Measurements from ENCODE around the gene PHACTR3.

The PHACTR3 gene

GRCh38 chr20:59745201-59745600 lies 140.9 kb downstream of the PHACTR3 start:
- TF ChIP-seq CTCF (IDR thresholded peaks at IDR 0.05; ENCODE audit: borderline replicate concordance, control extremely low read depth, extremely low read depth, insufficient read depth, missing control alignments) = no peak
- DNase-seq (ENCODE audit: low spot score) = no peak
- in situ Hi-C loops (cut with MboI; ENCODE audit: low sequenced_read_pairs, unreplicated experiment) = no loop called here

- no peak for TF ChIP-seq CTCF (IDR thresholded peaks at IDR 0.05; ENCODE audit: borderline replicate concordance, control extremely low read depth, extremely low read depth, insufficient read depth, missing control alignments)
- in situ Hi-C loops (cut with MboI; ENCODE audit: low sequenced_read_pairs, unreplicated experiment) = no loop called here
- DNase-seq (ENCODE audit: low spot score) = no peak
These were observed 141.4 kb downstream of the PHACTR3 start for GRCh38 chr20:59745716-59746115.

GRCh38 chr20:59746155-59746554 lies 141.8 kb downstream of the PHACTR3 start:
- in situ Hi-C loops (cut with MboI; ENCODE audit: low sequenced_read_pairs, unreplicated experiment) = no loop called here
- DNase-seq (ENCODE audit: low spot score) = no peak
- TF ChIP-seq CTCF (IDR thresholded peaks at IDR 0.05; ENCODE audit: borderline replicate concordance, control extremely low read depth, extremely low read depth, insufficient read depth, missing control alignments) = no peak

- TF ChIP-seq CTCF (IDR thresholded peaks at IDR 0.05; ENCODE audit: borderline replicate concordance, control extremely low read depth, extremely low read depth, insufficient read depth, missing control alignments) = no peak
- in situ Hi-C loops (cut with MboI; ENCODE audit: low sequenced_read_pairs, unreplicated experiment) = no loop called here
- DNase-seq (ENCODE audit: low spot score) = no peak
These were observed 143.6 kb downstream of the PHACTR3 start for GRCh38 chr20:59747671-59748515.

GRCh38 chr20:59748619-59749191 lies 144.4 kb downstream of the PHACTR3 start:
- TF ChIP-seq CTCF (IDR thresholded peaks at IDR 0.05; ENCODE audit: borderline replicate concordance, control extremely low read depth, extremely low read depth, insufficient read depth, missing control alignments) = no peak
- in situ Hi-C loops (cut with MboI; ENCODE audit: low sequenced_read_pairs, unreplicated experiment) = no loop called here
- no peak for DNase-seq (ENCODE audit: low spot score)

GRCh38 chr20:59749301-59749700 lies 145.0 kb downstream of the PHACTR3 start:
- in situ Hi-C loops (cut with MboI; ENCODE audit: low sequenced_read_pairs, unreplicated experiment) = no loop called here
- no peak for TF ChIP-seq CTCF (IDR thresholded peaks at IDR 0.05; ENCODE audit: borderline replicate concordance, control extremely low read depth, extremely low read depth, insufficient read depth, missing control alignments)

More at GRCh38 chr20:59749301-59749700, 145.0 kb downstream of the PHACTR3 start:
- no peak for DNase-seq (ENCODE audit: low spot score)
